Measurements from ENCODE around the gene CTIF.

Gene CTIF

GRCh38 chr18:48847807-48848486 lies 309.1 kb downstream of the CTIF start:
- DNase-seq (ENCODE audit: low read depth in 2 of 2): no peak

DNA sequence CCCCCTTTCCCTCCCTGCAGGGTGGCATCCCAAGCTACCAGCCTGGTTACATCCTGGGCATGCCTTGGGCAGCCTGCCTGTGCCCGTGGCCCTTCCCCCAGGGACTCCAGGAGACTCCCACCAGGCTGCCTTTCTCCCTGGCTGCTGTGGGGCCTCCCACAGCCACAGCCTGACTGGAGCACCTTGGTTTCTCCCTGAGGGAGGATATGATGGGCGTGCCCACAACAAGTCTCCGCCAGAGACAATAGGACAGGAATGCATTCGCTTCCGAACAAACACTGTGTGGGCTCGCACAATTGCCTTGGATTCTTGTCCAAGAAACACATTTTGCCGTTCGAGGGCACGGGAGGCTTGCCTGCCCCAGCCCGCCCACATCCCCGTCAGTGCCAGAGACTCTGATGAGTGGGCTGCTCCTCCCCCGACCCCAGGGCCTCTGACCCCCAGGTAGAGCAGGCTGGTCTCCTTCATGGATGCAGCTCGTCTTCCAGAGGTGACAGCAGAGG lies 309.9 kb downstream of the CTIF start:
- DNase-seq (ENCODE audit: low read depth in 2 of 2): no peak

DNA sequence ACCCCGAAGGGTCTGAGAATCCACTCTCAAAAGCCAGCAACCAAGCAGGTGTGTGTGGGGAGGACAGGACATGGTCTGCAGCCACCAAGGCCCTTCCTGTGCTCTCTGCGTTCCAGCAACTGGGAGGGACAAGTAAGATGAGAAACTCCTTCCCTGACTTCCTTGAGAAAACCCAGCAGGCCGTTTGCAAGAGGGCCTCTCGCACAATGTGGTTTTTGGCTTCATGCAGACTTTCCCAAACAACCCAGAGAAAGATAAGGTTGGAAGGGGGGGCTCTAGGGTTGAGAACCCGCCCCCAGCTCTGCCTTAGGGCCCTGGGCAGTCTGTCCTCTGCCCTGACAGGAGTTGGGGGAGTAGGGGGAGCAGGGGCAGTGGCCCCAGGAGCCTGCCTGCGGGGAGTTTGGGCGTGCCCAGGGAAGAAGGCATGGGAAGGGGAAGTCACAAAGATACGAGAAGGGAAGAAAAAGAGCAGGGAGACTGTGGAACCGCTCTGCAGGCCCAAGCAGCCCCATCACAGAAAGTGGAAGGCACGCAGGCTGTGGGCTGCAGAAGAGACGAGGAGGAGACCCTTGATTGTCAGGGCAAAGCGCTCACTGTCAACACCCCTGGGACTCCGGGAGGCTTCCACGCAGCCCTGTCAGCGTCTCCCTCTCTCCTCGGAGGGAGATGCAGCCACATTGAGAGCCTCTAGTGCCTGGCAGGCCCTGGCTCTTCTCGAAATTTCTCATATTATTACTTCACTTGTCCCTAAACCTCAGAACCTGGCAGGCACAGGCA lies 312.2 kb downstream of the CTIF start:
- DNase-seq (ENCODE audit: low read depth in 2 of 2): no peak

GRCh38 chr18:48851599-48851960 lies 312.7 kb downstream of the CTIF start:
- DNase-seq (ENCODE audit: low read depth in 2 of 2): no peak

DNA sequence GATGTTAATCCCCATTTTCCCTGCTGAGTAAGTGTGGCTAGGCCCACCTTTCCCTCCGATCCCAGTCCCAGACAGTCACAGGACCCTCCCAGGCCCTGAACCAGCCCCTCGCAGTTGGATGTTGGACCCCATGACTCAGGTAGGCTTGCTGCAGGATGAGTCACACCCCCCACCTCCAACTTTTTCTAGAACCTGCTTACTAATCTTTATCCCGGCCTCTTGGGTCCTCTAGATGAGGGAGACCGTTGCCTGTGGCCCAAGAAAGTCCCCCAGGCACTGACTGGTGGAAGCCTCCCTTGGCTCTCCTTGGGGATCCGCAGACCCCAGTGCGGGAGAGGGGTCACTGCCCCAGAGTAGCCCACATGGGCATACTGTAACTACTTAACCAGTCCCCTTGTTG lies 313.5 kb downstream of the CTIF start:
- no peak for DNase-seq (ENCODE audit: low read depth in 2 of 2)

GRCh38 chr18:48852794-48853193 lies 314.0 kb downstream of the CTIF start:
- DNase-seq (ENCODE audit: low read depth in 2 of 2): no peak

- no peak for DNase-seq (ENCODE audit: low read depth in 2 of 2)
Observed at GRCh38 chr18:48853588-48853987, 314.8 kb downstream of the CTIF start.

DNA sequence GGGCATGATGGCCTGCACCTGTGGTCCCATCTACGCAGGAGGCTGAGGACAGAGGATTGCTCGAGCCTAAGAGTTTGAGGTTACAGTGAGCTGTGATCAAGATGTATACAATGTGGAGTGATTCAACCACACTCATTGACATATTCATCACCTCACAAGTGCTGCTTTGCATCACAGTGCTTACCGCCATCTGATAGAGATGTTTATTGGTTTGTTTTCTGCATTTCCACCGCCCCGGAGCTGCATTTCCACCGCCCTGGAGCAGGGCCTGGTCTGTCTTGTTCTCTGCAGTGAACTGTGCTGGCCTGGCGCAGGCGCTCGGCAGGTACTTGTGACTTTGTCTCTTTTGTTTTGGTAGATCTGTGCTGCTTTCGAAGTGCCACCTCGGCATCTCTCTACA lies 315.9 kb downstream of the CTIF start:
- DNase-seq (ENCODE audit: low read depth in 2 of 2): no peak

DNA sequence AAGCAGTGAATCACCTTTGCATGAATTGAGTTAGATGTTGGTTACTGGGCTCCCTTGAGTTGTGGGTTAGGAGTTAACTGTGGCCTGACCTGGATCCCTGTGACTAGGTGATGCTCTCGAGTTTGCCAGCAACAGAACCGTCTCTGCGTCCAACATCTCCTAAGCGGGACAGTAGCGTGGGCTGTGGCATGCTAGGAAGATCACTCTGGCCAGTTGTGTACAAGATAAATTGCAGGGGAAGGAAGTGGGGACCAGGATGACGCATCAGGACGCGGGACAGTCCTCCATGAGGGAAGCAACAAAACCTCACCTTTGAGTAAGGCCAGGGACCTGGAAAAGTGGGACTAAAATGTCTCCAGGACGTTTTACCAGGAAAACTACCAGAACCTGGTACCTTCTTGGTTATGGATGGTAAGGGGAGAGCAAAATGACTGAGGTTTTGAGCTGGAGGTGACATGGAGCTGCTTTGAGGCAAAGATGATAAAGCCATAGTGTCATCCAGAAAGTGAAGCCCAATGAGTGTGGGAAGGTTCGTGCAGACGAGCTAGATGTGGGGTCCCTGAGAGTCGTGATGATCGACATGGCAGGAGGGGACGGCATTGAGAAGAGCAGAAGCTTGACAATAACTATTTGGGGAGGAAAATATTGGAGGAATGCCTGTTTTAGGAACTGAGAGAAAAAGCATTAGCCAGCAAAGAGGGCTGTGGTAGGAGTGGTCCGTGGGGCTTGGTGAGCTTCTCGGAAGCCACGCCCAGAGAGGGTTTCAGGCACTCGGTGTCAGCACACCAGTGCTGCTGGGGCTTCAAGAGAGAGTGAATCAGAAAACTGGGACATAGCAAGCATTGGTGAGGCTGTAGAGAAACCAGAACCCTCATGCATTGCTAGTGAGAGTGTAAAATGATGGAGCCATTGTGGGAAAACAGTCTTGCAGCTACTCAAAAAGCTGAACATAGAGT lies 316.9 kb downstream of the CTIF start:
- no peak for DNase-seq (ENCODE audit: low read depth in 2 of 2)

DNA sequence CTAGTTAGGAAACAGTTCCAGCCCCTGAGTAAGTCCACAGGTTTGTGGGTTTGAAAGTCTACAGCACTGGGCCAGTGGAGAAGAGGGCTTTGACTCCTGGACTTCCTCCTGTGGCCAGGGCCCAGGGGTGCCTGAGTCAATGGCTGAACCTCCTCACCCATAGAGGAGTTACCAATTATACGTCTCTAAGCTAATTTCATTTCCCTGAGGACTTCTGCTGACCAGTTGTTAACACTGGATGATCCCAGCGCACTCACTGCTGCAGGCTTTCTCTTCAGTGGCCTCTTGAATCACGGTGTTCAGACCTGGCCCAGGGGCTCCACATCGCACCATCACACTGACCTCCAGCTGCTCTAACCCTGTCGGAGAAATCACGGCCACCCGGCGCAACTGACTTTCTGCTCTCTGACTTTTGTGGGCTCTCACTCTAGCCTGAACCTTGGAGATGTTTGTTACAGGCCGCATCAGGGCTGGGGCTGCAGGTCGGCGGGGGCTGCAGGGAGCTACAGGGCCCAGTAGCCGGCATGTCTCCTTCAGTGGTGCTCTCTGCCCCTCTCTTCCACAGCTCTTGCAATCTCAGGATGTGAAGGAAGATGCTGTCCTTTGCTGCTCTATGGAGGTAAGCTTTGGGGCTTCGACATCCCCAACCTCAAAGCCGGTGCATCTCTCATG lies 318.3 kb downstream of the CTIF start:
- DNase-seq (ENCODE audit: low read depth in 2 of 2): no peak

DNA sequence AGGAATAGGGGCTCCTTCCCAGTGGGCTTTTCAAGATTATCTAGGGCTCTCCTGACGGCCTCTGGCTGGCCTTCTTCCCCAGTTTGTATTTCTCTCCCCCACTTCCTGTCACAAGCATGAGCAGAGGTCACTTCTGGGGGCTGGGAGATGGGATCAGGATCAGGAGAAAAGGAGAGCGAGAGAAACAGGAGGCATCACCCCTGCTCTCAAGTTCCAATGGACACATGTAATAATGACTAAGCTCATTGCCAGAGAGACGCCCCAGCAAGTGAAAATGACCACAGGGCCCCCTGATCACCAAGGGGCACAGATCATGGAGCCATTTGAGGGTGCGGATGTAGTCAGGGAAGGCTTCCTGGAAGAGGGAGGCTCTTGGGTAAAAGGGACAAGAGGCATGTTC lies 319.8 kb downstream of the CTIF start:
- DNase-seq (ENCODE audit: low read depth in 2 of 2): no peak

DNA sequence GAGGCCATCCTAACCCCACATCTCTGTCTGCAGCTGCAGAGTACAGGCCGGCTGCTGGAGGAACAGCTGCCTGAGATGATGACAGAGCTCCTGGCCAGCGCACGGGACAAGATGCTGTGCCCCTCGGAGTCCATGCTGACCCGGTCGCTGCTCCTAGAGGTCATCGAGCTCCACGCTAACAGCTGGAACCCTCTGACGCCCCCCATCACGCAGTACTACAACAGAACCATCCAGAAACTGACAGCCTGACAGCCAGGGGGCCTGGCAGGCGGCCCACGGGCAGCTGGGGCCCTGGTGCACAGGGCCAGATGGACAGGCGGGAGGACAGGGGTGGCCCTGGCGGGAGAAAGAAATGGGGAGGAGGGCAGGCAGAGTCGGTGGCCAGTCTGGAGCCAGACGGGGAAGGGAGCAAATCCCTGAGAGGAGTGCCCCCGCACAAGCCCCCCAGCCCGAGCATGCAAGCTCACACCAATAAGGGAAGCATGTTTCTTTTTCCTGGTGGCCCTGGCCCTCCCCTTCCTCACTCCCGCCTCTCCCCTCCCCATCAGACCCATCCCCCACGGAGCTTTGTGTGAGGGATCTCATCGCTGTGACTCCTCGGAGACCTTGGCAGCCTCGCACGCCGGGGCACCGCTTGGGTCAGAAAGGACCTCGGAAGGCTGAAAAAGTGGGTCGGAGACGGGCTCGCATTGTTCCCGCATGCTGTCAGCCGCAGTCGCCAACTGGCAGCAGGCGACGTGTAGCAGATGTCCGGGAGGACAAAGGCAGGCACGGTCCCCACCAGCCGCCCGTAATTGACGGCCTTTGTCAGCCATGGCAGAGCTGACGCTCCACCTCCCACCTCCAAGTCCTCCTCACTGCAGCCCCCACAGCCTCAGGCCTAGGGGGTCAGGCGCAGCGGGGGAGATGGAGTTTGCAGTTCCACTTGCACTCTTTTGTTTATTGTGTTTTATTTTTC lies 320.8 kb downstream of the CTIF start:
- no peak for DNase-seq (ENCODE audit: low read depth in 2 of 2)

DNA sequence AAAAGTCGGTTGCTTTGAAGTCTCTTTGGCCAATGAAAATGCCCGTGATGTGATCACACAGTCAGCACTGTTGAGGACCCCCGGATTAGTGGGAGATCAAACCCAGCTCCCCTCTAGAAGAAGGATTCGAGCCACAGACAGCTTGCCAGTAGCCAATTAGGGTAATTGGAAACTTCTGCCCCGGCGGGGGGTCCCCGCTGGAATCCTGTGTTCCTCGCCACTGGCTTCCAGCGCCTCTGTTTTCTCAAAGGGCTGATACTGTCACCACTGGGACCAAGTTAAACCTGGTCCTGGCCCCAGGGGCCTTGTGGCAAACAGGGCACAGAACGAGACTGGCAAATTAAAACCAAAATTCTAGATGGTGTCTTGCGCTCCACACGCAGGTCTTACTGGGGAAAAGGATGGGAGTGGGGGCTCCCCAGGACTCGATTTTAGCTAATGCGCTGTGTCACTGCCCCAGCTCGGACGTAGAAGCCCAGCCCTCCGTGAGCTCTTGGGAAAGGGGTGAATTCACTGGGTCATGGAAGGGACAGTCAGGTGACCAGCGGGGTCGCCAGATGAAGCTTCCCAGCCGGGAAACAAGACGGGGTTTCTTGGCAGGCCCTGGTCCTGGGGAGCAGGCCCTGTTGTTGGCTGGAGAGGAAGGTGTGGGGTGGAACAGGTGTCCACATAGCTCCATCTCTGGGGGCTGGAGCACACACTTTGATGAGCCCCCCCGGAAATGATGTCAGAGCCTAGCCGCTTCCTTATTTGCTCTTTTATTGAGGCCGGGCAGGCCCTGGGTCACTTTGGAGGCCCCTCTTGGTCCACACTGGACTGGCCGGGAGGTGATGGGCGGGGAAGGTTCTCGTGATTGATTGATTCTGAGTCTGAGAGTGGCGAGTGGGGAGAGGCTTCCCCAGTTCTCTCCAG lies 321.7 kb downstream of the CTIF start:
- no peak for DNase-seq (ENCODE audit: low read depth in 2 of 2)

GRCh38 chr18:48861181-48861708 lies 322.4 kb downstream of the CTIF start:
- DNase-seq (ENCODE audit: low read depth in 2 of 2): no peak

DNA sequence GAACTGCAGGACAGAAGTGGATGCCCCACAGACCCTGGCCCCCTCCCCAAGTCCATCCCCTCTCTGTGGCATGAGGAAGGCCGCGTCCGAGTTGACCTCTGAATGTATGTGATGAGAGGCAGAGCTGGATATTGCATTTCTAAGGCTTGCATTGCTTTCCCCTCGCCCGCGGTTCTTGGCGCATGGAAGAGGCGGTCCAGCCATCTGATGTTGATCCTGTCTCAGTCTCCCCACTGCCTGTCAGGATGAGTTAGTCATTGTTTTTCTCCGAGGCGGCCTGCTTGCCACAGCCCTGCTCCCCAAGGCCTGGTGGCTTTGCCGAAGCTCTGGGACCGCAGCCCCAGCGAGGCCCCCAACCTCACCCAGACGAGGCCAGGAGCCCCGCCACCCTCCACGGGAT lies 323.3 kb downstream of the CTIF start:
- no peak for DNase-seq (ENCODE audit: low read depth in 2 of 2)

DNA sequence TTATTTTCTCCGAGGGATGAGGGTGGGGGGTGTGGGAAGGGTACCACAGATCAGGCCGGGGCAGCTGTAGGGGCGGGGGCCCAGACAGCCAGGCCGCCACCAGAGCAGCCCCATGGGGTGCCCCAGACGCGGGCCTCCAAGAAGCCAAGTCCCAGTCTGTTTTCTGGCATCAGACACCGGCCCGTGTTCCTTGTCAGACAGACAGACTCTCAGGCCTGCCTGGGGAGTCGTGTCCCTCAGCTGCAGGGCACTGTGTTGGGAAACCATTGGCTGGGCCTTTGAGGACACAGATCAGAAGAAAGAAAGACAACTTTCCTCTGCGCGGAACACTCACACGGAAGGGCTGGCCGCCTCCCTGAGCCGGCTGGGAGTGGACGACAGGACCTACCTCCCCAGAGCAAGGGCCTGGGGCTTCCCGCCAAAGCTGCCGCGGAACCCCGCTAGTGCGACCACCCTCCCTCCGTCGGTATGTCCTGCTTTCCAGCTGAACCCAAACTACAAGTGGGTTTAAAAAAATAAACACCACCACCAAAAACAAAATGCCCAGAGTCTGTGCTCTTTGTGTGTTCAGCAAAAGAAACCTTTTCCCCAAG lies 323.9 kb downstream of the CTIF start:
- no peak for DNase-seq (ENCODE audit: low read depth in 2 of 2)

- DNase-seq (ENCODE audit: low read depth in 2 of 2): no peak
Observed at GRCh38 chr18:48863432-48864065, 324.7 kb downstream of the CTIF start.

GRCh38 chr18:48864876-48865275 lies 326.0 kb downstream of the CTIF start:
- DNase-seq (ENCODE audit: low read depth in 2 of 2): no peak

All from activated CD4-positive, alpha-beta T cell treated with anti-CD3 and anti-CD28 coated beads for 24 hours (primary cell).